ENCODE data around the gene GPR152.

Gene GPR152

GRCh38 chr11:67449116-67449844 is 3.2 kb downstream of the GPR152 start:
- Histone ChIP-seq H3K9me3 (ENCODE audit: insufficient read depth, low read length) (no peaks in the 10 kb centered on the region), H3K4me2 (ENCODE audit: low read length) (no peak overlapping the region), H3K79me2 (ENCODE audit: low read length) (no peaks in the 10 kb centered on the region), H4K20me1 (ENCODE audit: insufficient read depth, low read length) (no peaks in the 10 kb centered on the region), H2AFZ (ENCODE audit: low read depth, low read length) (no peak overlapping the region), H3K27ac (ENCODE audit: low read length) (no peak overlapping the region), H3K4me1 (ENCODE audit: low read length) (peaks cover 35% of the 10 kb centered on the region), H3K9ac (ENCODE audit: low read length) (no peak overlapping the region), H3K36me3 (replicated peaks; ENCODE audit: low read depth, low read length) (no peaks in the 10 kb centered on the region), H3K27me3 (ENCODE audit: low read depth, low read length) (0 out of 2 replicates have a peak, but pooled peaks cover 2% of the 10 kb centered on the region), H3K4me3 (ENCODE audit: low read length) (no peak overlapping the region)
- TF ChIP-seq EZH2phosphoT487 (IDR thresholded peaks at IDR 0.05; ENCODE audit: low read depth) (no peak), CTCF (IDR thresholded peaks at IDR 0.05; ENCODE audit: low read depth, low read length) (no peak)

GRCh38 chr11:67448220-67448609 is 4.3 kb downstream of the GPR152 start:
- H3K9ac ChIP-seq (ENCODE audit: low read length): no peak overlapping the region
- H4K20me1 ChIP-seq (ENCODE audit: insufficient read depth, low read length): no peaks in the 10 kb centered on the region
- TF ChIP-seq EZH2phosphoT487 (IDR thresholded peaks at IDR 0.05; ENCODE audit: low read depth): no peak
- no peak for TF ChIP-seq CTCF (IDR thresholded peaks at IDR 0.05; ENCODE audit: low read depth, low read length)
- no peak overlapping the region for H3K27ac ChIP-seq (ENCODE audit: low read length)
- peaks cover 39% of the 10 kb centered on the region for H3K4me1 ChIP-seq (ENCODE audit: low read length)
- H3K27me3 ChIP-seq (ENCODE audit: low read depth, low read length): 0 out of 2 replicates have a peak, but pooled peaks cover 2% of the 10 kb centered on the region
- no peaks in the 10 kb centered on the region for H3K36me3 ChIP-seq (replicated peaks; ENCODE audit: low read depth, low read length)
- H3K79me2 ChIP-seq (ENCODE audit: low read length): no peaks in the 10 kb centered on the region
- no peak overlapping the region for H3K4me3 ChIP-seq (ENCODE audit: low read length)
- no peak overlapping the region for H2AFZ ChIP-seq (ENCODE audit: low read depth, low read length)
- no peak overlapping the region for H3K4me2 ChIP-seq (ENCODE audit: low read length)
- H3K9me3 ChIP-seq (ENCODE audit: insufficient read depth, low read length): no peaks in the 10 kb centered on the region

GRCh38 chr11:67445515-67445914 is 7.0 kb downstream of the GPR152 start:
- no peak overlapping the region for H2AFZ ChIP-seq (ENCODE audit: low read depth, low read length)
- H3K36me3 ChIP-seq (replicated peaks; ENCODE audit: low read depth, low read length): no peaks in the 10 kb centered on the region
- 0 out of 2 replicates have a peak, but pooled peaks cover 2% of the 10 kb centered on the region for H3K27me3 ChIP-seq (ENCODE audit: low read depth, low read length)
- H3K9ac ChIP-seq (ENCODE audit: low read length): no peak overlapping the region
- H3K4me1 ChIP-seq (ENCODE audit: low read length): peaks cover 44% of the 10 kb centered on the region
- H3K27ac ChIP-seq (ENCODE audit: low read length): no peak overlapping the region
- TF ChIP-seq CTCF (IDR thresholded peaks at IDR 0.05; ENCODE audit: low read depth, low read length) (no peak), EZH2phosphoT487 (IDR thresholded peaks at IDR 0.05; ENCODE audit: low read depth) (no peak)
- no peaks in the 10 kb centered on the region for H3K9me3 ChIP-seq (ENCODE audit: insufficient read depth, low read length)
- H3K4me3 ChIP-seq (ENCODE audit: low read length): 0 out of 2 replicates have a peak overlapping the region, but pooled peaks have one; percentile 76
- no peaks in the 10 kb centered on the region for H4K20me1 ChIP-seq (ENCODE audit: insufficient read depth, low read length)
- peak overlapping the region; percentile 67 for H3K4me2 ChIP-seq (ENCODE audit: low read length)
- H3K79me2 ChIP-seq (ENCODE audit: low read length): no peaks in the 10 kb centered on the region

- H2AFZ ChIP-seq (ENCODE audit: low read depth, low read length): no peak overlapping the region
- H3K9me3 ChIP-seq (ENCODE audit: insufficient read depth, low read length): no peaks in the 10 kb centered on the region
- TF ChIP-seq EZH2phosphoT487 (IDR thresholded peaks at IDR 0.05; ENCODE audit: low read depth) (no peak), CTCF (IDR thresholded peaks at IDR 0.05; ENCODE audit: low read depth, low read length) (no peak)
- peaks cover 16% of the 10 kb centered on the region for H3K79me2 ChIP-seq (ENCODE audit: low read length)
- H3K4me2 ChIP-seq (ENCODE audit: low read length): peak overlapping the region; percentile 67
- H3K36me3 ChIP-seq (replicated peaks; ENCODE audit: low read depth, low read length): peaks cover 6% of the 10 kb centered on the region
- H4K20me1 ChIP-seq (ENCODE audit: insufficient read depth, low read length): no peaks in the 10 kb centered on the region
- H3K4me1 ChIP-seq (ENCODE audit: low read length): peaks cover 60% of the 10 kb centered on the region
- H3K27me3 ChIP-seq (ENCODE audit: low read depth, low read length): no peaks in the 10 kb centered on the region
- peak overlapping the region; percentile 80 for H3K9ac ChIP-seq (ENCODE audit: low read length)
- peak overlapping the region; percentile 67 for H3K27ac ChIP-seq (ENCODE audit: low read length)
- peak overlapping the region; percentile 76 for H3K4me3 ChIP-seq (ENCODE audit: low read length)
Observed at GRCh38 chr11:67442504-67443404, 9.8 kb downstream of the GPR152 start.

All from OCI-LY3 (cell line).